Thoracic aorta (tissue), 2 donors: ENCODE measurements around the gene ADCY5. TPM values are rescaled to one million over a fixed set of nuclear protein-coding genes. Genes with fewer than 3 reads are reported as not detected.

Experiments used
- ATAC-seq: fragments of 150-250 bp; one replicate; pipeline ENCODE4 v1.8.0; 2017; ENCODE audit warnings: low read depth; ENCODE audit not compliant: insufficient number of reproducible peaks, low FRiP score
- DNase-seq: peaks from one replicate; pipeline ENCODE4 v3.0.0-alpha.2; 2020; ENCODE audit warnings: low spot score
- H3K27ac ChIP-seq, 2 donors: fragments of 200-600 bp; sonication (generic); 1 replicate in 1 of 2; 2 replicates in 1 of 2; pipeline ENCODE4 v1.5.1; 2016; ENCODE audit warnings: mild to moderate bottlenecking in 2 of 2, moderate library complexity in 2 of 2
- H3K27me3 ChIP-seq: fragments of 200-600 bp; sonication (generic); replicated peaks from 2 replicates; pipeline ENCODE4 v1.6.0; 2016; ENCODE audit warnings: mild to moderate bottlenecking; ENCODE audit not compliant: insufficient read depth
- H3K36me3 ChIP-seq: fragments of 200-600 bp; sonication (generic); one replicate; pipeline ENCODE4 v1.5.1; 2016
- H3K4me1 ChIP-seq, 2 donors: fragments of 200-600 bp; sonication (generic); 1 replicate in 1 of 2; 2 replicates in 1 of 2; pipeline versions ENCODE4 v1.5.1 to v1.6.0; 2016; ENCODE audit warnings: low read depth in 2 of 2, mild to moderate bottlenecking in 1 of 2; ENCODE audit not compliant: control insufficient read depth in 1 of 2
- H3K4me3 ChIP-seq: fragments of 200-600 bp; sonication (generic); 2 replicates; pipeline ENCODE4 v1.5.1; 2016; ENCODE audit warnings: mild to moderate bottlenecking
- H3K9me3 ChIP-seq: fragments of 200-600 bp; sonication (generic); 2 replicates; pipeline ENCODE4 v1.5.1; 2016
- total RNA-seq, 2 donors: library from RNA; depleted of rRNA; stranded (reverse); fragments of >200 nt; gene quantifications; one replicate each; pipeline versions ENCODE4 v1.1.0 to v1.2.3, GENCODE V29; 2016
- TF ChIP-seq, protein P1 (sequence below): fragments of 200-600 bp; sonication (generic); IDR thresholded peaks from one replicate; pipeline ENCODE4 v1.5.1; 2019; ENCODE audit warnings: antibody characterized with exemption

ADCY5 gene
- total RNA-seq, 2 donors from 2014 or later = 104 to 123 TPM

DNA sequence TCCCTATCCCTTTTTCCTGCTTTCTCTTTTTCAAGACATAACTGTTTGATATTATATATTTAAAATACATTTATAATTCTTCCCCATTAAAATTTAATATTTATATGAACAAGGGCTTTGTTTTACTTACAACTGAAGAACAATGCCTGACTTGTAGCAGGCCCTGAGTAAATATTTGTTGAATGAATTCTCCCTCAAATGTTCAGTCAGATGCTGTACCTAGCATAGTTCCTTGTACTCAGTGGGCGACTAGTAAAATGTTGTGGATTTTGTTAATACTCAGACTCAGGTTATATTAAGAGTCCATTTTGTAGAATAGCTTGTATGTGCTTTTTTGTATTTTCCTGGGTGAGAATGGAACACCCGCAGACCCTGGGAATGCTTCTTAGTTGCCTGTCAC lies 178.1 kb downstream of the ADCY5 start:
- H3K27me3 ChIP-seq = no peaks in the 10 kb centered on the region
- no peak overlapping the region for H3K27ac ChIP-seq
- no peaks in the 10 kb centered on the region for H3K9me3 ChIP-seq
- no peaks in the 10 kb centered on the region for H3K36me3 ChIP-seq
- no peak for DNase-seq
- no peak overlapping the region for H3K4me3 ChIP-seq
- ATAC-seq = no peak
- H3K4me1 ChIP-seq = peaks cover 0 to 3% of the 10 kb centered on the region in 2 donors
- TF ChIP-seq, protein P1, sequence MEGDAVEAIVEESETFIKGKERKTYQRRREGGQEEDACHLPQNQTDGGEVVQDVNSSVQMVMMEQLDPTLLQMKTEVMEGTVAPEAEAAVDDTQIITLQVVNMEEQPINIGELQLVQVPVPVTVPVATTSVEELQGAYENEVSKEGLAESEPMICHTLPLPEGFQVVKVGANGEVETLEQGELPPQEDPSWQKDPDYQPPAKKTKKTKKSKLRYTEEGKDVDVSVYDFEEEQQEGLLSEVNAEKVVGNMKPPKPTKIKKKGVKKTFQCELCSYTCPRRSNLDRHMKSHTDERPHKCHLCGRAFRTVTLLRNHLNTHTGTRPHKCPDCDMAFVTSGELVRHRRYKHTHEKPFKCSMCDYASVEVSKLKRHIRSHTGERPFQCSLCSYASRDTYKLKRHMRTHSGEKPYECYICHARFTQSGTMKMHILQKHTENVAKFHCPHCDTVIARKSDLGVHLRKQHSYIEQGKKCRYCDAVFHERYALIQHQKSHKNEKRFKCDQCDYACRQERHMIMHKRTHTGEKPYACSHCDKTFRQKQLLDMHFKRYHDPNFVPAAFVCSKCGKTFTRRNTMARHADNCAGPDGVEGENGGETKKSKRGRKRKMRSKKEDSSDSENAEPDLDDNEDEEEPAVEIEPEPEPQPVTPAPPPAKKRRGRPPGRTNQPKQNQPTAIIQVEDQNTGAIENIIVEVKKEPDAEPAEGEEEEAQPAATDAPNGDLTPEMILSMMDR = no peak

DNA sequence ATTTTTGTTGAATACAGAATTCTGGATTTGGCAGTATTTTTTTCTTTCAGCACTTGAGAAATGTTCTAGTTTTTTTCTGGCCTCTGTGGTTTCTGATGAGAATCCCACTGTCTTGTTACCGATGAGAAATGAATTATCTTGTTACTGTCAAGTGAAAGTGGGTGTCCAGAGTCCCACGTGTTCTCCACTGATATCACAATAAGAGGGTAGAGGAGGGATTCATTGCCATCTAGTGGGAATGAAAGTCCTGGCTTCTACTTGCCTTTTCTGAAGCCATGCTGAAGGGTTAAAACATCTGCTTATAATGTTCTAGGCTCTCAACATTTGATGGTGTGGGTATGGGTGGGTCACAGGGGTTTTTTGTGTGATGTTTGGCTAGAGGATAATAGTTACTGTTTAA lies 181.1 kb downstream of the ADCY5 start:
- no peaks in the 10 kb centered on the region for H3K36me3 ChIP-seq
- H3K4me1 ChIP-seq = no peaks in the 10 kb centered on the region
- H3K27me3 ChIP-seq = no peaks in the 10 kb centered on the region
- H3K4me3 ChIP-seq = no peak overlapping the region
- H3K9me3 ChIP-seq = no peaks in the 10 kb centered on the region
- ATAC-seq (no peak), DNase-seq (no peak)
- no peak overlapping the region for H3K27ac ChIP-seq
- TF ChIP-seq, protein P1 = no peak

DNA sequence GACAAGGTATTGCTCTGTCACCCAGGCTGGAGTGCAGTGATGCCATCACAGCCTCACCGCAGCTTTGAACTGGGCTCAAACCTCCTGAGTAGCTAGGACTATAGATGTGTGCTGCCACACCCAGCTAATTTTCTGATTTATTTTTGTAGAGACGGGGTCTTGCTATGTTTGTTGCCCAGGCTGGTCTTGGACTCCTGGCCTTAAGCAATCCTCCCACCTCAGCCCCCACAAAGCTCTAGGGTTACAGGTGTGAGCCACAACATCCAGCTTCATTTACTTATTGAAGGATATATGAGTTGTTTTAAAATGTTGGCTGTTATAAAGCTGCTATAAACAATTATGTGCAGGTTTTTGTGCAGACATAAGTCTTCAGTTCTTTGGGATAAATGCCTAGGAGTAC lies 184.9 kb downstream of the ADCY5 start:
- TF ChIP-seq, protein P1 = no peak
- DNase-seq = no peak
- Histone ChIP-seq H3K27ac (no peak overlapping the region), H3K9me3 (no peaks in the 10 kb centered on the region), H3K4me1 (no peaks in the 10 kb centered on the region), H3K4me3 (no peak overlapping the region), H3K27me3 (no peaks in the 10 kb centered on the region), H3K36me3 (no peaks in the 10 kb centered on the region)
- ATAC-seq = no peak

DNA sequence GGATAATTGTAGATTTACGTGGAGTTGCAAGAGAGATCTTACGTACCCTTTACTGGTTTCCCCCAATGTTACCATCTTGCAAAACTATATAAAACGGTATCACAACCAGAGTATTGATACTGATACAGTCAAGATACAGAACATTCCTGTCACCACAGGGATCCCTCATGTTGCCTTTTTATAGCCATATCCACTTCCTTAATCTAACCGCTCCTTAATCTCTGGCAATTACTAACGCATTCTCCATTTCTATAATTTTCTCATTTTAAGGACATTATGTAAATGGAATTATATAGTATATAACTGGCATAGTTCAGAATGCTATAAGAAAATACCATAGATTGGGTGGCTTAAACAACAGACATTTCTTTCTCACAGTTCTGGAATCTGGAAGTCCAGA lies 186.0 kb downstream of the ADCY5 start:
- TF ChIP-seq, protein P1 = no peak
- Histone ChIP-seq H3K27me3 (no peaks in the 10 kb centered on the region), H3K36me3 (no peaks in the 10 kb centered on the region), H3K27ac (no peak overlapping the region), H3K4me1 (no peaks in the 10 kb centered on the region), H3K9me3 (no peaks in the 10 kb centered on the region), H3K4me3 (no peak overlapping the region)
- DNase-seq (no peak), ATAC-seq (no peak)

DNA sequence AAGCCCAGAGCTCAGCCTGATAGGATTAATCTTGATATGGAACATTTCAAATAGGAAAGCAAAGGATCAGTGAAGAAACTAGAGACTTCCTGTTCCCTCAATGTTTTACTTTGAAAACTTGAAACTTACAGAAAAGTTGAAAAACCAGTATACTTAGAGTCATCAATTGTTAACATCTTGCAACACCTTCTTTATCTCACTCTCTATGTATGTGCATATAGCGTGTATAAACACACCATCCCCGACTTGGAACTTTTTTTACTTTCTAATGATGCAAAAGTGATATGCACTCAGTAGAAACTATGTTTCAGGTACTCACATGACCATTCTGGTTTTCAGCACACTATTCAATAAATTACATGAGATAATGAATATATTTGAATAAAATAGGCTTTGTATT lies 186.7 kb downstream of the ADCY5 start:
- ATAC-seq = no peak
- TF ChIP-seq, protein P1 = no peak
- no peak overlapping the region for H3K27ac ChIP-seq

More for the DNA sequence above, 186.7 kb downstream of the ADCY5 start:
- H3K4me1 ChIP-seq = no peaks in the 10 kb centered on the region
- no peak overlapping the region for H3K4me3 ChIP-seq
- H3K36me3 ChIP-seq = no peaks in the 10 kb centered on the region
- no peaks in the 10 kb centered on the region for H3K27me3 ChIP-seq
- H3K9me3 ChIP-seq = no peaks in the 10 kb centered on the region
- no peak for DNase-seq
